D721Med (cell line): ENCODE measurements around the gene PLCD3.

ENCODE experiments used
- DNase-seq: peaks from one replicate; pipeline ENCODE4 v3.0.0; 2011; ENCODE audit warnings: low spot score; ENCODE audit not compliant: insufficient read length
- FAIRE-seq: peaks from 2 replicates; lab custom pipeline; 2011; peaks lifted over from hg19 to GRCh38; lab: Jason Lieb, UNC
- TF ChIP-seq, protein P1 (sequence below): IDR thresholded peaks from 2 replicates; pipeline ENCODE4 v1.5.1; 2012; ENCODE audit warnings: mild to moderate bottlenecking, control low read depth; ENCODE audit not compliant: insufficient read depth; ENCODE audit errors: missing control alignments

PLCD3 gene

GRCh38 chr17:45170280-45170930, 38.1 kb upstream of the PLCD3 start:
- TF ChIP-seq, protein P1, sequence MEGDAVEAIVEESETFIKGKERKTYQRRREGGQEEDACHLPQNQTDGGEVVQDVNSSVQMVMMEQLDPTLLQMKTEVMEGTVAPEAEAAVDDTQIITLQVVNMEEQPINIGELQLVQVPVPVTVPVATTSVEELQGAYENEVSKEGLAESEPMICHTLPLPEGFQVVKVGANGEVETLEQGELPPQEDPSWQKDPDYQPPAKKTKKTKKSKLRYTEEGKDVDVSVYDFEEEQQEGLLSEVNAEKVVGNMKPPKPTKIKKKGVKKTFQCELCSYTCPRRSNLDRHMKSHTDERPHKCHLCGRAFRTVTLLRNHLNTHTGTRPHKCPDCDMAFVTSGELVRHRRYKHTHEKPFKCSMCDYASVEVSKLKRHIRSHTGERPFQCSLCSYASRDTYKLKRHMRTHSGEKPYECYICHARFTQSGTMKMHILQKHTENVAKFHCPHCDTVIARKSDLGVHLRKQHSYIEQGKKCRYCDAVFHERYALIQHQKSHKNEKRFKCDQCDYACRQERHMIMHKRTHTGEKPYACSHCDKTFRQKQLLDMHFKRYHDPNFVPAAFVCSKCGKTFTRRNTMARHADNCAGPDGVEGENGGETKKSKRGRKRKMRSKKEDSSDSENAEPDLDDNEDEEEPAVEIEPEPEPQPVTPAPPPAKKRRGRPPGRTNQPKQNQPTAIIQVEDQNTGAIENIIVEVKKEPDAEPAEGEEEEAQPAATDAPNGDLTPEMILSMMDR: no peak
- FAIRE-seq: no peak
- DNase-seq: no peak

- FAIRE-seq (no peak), DNase-seq (no peak)
- TF ChIP-seq, protein P1: no peak
Measured at GRCh38 chr17:45168991-45169752, 36.9 kb upstream of the PLCD3 start.

- FAIRE-seq (no peak), DNase-seq (no peak)
- TF ChIP-seq, protein P1: no peak
Measured at GRCh38 chr17:45164734-45165269, 32.5 kb upstream of the PLCD3 start.

GRCh38 chr17:45162025-45162687, 29.8 kb upstream of the PLCD3 start:
- DNase-seq: no peak
- TF ChIP-seq, protein P1: no peak
- FAIRE-seq: no peak

DNA sequence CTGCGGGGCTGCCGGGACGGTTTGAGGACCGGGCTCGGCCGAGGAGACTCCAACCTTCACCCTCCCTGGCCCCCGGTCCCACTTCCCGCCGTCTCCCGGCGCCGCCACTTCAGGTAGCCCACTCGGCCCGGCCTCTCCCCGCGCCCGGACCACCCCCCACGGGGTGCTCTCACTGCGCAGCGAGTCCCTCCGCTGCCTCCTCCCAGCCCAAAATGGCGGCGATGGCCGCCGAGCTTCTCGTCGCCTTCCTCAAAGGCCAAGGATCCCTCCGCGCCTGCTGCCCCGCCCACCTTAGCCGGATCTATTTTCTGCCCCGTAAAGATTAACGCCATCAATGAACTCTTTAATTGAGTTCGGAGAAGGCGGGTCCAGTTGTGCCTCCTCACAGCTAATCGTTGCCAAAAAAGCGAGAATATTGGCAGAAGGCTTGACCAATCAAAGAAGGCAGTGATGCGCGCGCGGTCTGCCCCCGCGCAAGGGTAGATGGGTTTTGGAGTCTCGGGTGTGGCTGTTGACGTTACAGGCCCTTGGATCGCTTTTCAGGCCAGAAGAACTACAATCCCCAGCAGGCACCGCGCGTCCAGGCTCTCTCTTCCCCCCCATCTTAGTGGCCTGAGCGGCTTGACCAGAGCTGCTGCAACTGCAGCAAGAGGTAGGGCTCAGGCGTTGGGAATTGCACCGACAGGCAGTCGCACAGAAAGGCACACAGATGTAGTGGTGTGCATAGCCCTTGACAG, 29.1 kb upstream of the PLCD3 start, which contains the start of gene HEXIM2:
Gene HEXIM2, plus strand, starts transcription at position 588 of the 737 bp plus-strand sequence. CDS start 919 bp downstream, outside the sequence.
- FAIRE-seq (no peak), DNase-seq (peak; percentile 90)
- TF ChIP-seq, protein P1: no peak

DNA sequence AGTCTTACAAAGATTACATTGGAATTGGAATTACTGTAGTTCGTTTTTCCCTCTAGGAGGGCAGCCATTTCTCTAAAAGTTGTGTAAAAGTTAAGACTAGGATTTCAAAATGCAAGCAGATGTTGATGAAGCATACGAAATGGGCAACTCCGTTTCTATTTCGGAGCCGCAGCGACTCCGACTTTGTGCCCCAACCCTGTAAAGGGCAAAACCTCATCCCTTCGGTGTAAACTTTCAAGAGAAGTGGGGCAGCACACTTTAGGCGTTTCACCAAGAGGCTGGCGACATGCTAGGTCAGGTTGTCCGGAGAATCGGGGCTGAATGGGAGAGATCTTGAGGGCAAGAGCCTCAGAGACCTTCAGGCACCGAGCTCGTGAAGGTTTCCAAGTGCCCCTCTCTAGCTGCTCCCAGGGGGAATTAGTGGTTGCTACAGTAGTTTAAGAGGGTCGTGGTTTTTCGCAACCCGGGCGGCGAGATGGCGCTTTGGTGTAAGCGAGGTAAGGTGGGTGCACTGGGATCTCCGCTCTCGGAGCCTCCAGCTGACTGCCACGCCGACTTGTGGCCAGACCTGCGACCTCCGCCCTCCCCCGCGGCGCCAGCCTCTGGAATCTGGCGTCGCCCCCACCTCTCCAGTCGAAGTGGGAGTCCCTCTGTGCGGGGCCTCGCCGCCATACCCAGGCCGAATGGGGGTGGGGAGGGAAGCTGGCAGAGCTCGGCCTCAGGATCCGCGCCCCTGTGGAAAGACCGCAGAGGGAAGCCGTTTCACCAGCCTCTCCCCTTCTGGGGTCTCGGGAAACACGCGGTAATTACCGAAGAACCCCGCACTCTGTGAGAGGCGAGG, 28.4 kb upstream of the PLCD3 start:
- FAIRE-seq: no peak
- TF ChIP-seq, protein P1: peak; percentile 32
- no peak for DNase-seq
